Activated CD8-positive, alpha-beta memory T cell treated with anti-CD3 and anti-CD28 coated beads, Interleukin-2, amount 50 U/mL, for 24 hours (primary cell): ENCODE data around the gene PRKCZ.

Experiments used
- DNase-seq: peaks from one replicate; pipeline ENCODE4 v3.0.0-alpha.2; 2020; ENCODE audit errors: extremely low read depth

PRKCZ gene

GRCh38 chr1:2046174-2046917 lies 3.9 kb upstream of the PRKCZ start:
- DNase-seq: no peak

- no peak for DNase-seq
Measured at GRCh38 chr1:2046953-2047748, 3.1 kb upstream of the PRKCZ start.

GRCh38 chr1:2047749-2048729 lies 2.2 kb upstream of the PRKCZ start:
- DNase-seq: no peak

GRCh38 chr1:2049225-2049717 lies 940 bp upstream of the PRKCZ start:
- no peak for DNase-seq

- no peak for DNase-seq
Measured at GRCh38 chr1:2050461-2050792, 216 bp downstream of the PRKCZ start.

- no peak for DNase-seq
Measured at GRCh38 chr1:2050793-2051682, 827 bp downstream of the PRKCZ start.

GRCh38 chr1:2052054-2052679 lies 2.0 kb downstream of the PRKCZ start:
- no peak for DNase-seq

- DNase-seq: no peak
Measured at GRCh38 chr1:2052756-2053155, 2.5 kb downstream of the PRKCZ start.

GRCh38 chr1:2053217-2053616 lies 3.0 kb downstream of the PRKCZ start:
- DNase-seq: no peak

- no peak for DNase-seq
Measured at GRCh38 chr1:2053784-2054376, 3.7 kb downstream of the PRKCZ start.

GRCh38 chr1:2054560-2054959 lies 4.3 kb downstream of the PRKCZ start:
- DNase-seq: no peak

- no peak for DNase-seq
Measured at GRCh38 chr1:2055911-2056575, 5.8 kb downstream of the PRKCZ start.

GRCh38 chr1:2056955-2057590 lies 6.9 kb downstream of the PRKCZ start:
- DNase-seq: no peak

- no peak for DNase-seq
Measured at GRCh38 chr1:2059290-2059953, 9.2 kb downstream of the PRKCZ start.

- no peak for DNase-seq
Measured at GRCh38 chr1:2060072-2060471, 9.9 kb downstream of the PRKCZ start.

GRCh38 chr1:2060535-2060934 lies 10.3 kb downstream of the PRKCZ start:
- no peak for DNase-seq

- no peak for DNase-seq
Measured at GRCh38 chr1:2061065-2061778, 11.0 kb downstream of the PRKCZ start.

GRCh38 chr1:2065699-2066098 lies 15.5 kb downstream of the PRKCZ start:
- no peak for DNase-seq
